ENCODE measurements around the gene SLU7.

Gene SLU7

GRCh38 chr5:160399402-160400353 is 19.2 kb downstream of the SLU7 start, which contains the start of gene FAM200C:
TSS of gene FAM200C (minus strand) at chr5:160400054. CDS start at chr5:160395490, 4,564 bp downstream.
- DNase-seq, result peak; percentile 77

DNA sequence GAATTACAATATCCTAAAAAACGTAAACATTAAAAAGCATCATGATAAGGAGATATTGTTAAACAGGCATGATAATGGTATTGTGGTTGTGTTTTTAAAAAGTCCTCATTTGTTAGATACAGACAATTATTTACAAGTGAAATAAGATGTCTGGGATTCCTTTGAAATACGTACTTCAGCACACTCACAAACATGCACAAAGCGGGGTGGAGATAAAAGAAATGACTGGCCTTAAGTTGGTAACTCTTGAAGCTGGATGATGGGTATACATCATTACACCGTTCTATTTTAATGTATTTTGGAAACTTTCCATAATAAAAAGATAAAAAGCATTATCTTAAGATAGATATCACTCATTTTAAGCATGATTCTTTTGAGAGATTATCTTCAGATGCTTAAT is 20.1 kb downstream of the SLU7 start:
- no peak for DNase-seq

GRCh38 chr5:160397492-160397891 is 21.4 kb downstream of the SLU7 start:
- no peak for DNase-seq

GRCh38 chr5:160395111-160395510 is 23.8 kb downstream of the SLU7 start:
- DNase-seq, result no peak

DNA sequence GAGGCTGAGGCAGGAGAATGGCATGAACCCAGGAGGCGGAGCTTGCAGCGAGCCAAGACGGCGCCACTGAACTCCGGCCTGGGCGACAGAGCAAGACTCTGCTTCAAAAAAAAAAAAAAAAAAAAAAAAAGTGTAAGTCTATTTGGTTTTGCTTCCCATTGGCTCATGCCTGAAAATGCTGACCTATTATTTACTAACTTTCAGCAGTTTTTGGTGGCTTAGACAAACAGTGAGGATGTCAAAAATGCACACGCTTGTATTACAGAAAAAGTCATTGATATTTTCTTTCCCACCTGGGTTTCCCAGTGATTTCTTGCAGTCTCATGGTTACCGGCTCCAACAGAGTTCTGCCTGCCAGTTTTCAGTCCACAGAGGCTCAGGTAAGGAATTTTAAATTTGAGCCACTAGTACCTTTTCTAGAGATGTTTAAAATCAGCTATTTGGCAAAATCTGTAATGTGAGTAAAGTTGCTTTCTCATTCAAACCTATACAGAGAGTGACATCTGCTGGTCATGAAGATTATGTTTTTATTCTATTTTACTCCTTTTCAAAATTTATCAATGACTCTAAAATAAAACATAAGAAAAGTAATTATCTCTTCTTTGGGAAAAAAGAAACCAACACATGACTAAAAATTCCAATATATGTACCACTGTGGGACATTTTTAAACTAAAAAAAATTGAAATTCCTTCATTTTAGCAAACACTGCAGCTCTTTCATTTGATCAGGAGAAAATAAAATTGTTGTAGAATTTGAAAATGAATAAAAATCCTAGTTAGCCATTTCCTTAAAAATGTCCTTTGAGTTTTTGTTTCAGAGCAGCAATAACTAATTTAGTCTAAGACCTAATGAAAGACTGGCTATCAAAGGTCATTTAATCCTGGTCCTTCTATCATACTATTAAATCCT is 27.8 kb downstream of the SLU7 start:
- no peak for DNase-seq

DNA sequence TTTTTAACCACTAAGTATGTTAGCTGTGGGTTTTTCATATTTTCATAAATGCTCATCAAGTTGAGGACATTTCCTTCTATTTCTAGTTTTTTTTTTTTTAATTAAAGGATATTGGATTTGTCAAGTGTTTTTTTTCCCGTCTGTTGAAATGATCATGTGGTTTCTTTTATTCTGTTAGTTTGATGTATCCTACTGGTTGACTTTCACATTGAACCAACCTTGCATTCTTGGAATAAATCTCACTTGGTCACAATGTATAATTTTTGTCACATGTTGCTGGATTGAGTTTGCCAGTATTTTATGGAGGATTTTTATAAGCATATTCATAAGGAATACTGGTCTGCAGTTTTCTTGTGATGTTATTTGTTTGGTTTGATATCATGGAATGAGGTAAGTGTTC is 31.4 kb downstream of the SLU7 start:
- no peak for DNase-seq

DNA sequence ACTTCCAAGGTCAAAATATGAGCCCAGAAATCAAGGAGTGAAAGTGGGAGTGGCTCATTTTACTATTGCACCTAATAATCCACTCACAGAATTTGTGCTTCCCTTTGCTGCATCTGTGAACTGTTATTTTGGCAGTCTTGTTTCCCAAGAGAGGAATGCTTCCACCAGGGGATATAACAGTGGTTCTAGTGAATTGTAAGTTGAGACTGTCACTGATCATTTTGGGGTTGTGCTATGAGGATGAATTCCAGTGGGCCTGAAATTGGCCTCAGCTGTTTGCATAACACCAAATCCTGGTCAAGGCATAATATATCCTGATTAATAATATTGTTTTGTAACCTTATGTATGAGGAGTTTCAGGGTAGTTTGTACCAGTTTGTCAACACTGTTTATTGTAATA is 33.4 kb downstream of the SLU7 start:
- no peak for DNase-seq

DNA sequence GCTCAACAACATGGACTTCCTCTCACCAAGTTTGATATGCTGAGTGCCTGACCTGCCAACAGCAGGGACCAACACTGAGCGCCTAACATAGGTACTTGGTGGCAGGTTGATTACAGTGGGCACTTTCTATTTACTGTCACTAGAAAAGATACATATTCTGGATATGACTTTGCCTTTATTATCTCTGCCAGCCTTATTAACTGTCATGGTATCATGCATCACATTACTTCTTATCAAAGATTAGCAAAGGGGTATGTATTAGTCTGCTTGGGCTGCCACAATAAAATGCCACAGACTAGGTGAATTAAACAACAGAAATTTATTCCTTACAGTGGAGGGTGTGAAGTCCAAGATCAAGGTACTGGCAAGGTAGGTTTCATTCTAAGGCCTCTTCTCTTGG is 34.2 kb downstream of the SLU7 start:
- DNase-seq, result no peak

GRCh38 chr5:160382346-160382745 is 36.5 kb downstream of the SLU7 start:
- DNase-seq, result no peak

DNA sequence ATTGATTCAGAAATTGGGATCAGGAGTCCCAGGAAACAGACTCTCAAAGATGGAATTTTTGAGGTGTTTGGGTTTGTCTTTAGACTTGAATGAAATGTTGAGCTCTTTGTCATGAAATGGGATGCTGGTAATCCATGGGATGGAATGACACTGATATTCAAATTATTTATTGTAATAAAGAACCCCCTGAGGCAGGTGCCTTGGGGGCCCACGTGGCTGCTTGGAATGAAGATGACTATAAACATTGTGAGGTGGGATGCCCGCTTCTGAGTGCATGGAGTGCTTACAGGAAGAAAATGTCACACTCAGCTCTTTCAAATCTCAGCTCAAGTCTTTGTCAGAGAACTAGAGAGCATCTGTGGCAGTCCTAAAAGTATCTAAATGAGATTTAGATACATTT is 38.8 kb downstream of the SLU7 start:
- DNase-seq, result no peak

DNA sequence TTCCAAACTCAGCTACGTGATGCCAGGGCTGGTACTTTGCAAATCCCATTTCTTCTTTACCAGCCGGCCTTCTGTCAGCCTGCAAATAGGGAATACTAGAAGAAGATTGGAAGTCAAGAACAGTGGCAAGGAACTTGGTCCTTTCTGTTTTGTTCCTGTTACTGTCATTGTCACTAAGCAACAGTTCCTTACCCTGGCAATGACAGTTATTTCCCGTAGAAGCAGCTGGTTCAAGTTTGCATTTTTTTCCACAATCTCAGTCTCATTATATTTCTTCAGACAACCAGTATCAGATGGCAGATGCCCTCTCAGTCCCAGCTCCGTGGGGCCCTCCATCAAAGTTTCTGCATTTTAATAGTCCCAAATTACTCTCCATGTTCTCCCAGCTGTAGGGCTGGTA is 39.4 kb downstream of the SLU7 start:
- DNase-seq, result no peak

- DNase-seq, result no peak
These were observed 40.6 kb downstream of the SLU7 start for GRCh38 chr5:160378330-160378729.

GRCh38 chr5:160377651-160378050 is 41.2 kb downstream of the SLU7 start:
- DNase-seq, result no peak

DNA sequence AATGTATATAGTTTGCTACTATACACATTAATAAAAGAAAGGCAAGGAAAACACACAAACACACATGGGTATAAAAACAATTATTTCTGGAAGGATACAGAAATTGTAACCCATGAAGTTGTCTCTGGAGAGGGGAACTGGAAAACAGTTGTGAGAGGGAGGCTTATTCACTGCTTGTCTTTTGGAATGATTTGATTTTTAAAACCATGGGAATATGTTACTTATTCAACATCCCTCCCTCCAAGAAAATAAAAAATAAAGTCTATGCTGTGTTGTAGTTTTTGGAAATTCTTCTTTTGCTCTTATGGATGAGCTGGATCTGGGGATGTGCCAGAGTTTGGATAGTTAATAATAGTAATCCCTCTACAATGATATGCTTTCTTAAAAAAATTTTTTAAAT is 42.5 kb downstream of the SLU7 start:
- no peak for DNase-seq

GRCh38 chr5:160375701-160376100 is 43.2 kb downstream of the SLU7 start:
- no peak for DNase-seq

- no peak for DNase-seq
These were observed 43.7 kb downstream of the SLU7 start for GRCh38 chr5:160375166-160375565.

DNA sequence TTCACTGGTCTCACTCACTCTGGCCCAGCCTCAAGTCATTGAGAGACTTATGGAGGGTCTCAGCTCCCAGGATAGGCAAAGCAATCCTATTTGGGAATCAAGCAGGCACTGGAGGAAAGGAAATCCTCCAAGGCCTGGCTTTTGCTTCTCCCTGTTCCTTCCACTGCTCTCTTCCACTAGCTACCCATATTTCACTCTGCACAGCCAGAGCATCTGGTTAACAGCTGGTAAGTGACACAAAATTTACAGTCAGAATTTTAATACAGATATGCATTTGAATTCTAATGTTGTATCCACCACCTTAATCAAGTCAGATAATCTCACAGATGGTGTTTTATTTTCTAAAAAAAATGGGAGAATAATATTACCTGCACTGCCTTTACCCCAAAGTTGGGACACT is 47.6 kb downstream of the SLU7 start:
- no peak for DNase-seq

- DNase-seq, result no peak
These were observed 48.2 kb downstream of the SLU7 start for GRCh38 chr5:160370713-160371034.

GRCh38 chr5:160369990-160370712 is 48.7 kb downstream of the SLU7 start, which contains the start of gene C1QTNF2:
TSS of gene C1QTNF2 (minus strand) at chr5:160370626. CDS start at chr5:160355011, 15,615 bp downstream.
- DNase-seq, result no peak

DNA sequence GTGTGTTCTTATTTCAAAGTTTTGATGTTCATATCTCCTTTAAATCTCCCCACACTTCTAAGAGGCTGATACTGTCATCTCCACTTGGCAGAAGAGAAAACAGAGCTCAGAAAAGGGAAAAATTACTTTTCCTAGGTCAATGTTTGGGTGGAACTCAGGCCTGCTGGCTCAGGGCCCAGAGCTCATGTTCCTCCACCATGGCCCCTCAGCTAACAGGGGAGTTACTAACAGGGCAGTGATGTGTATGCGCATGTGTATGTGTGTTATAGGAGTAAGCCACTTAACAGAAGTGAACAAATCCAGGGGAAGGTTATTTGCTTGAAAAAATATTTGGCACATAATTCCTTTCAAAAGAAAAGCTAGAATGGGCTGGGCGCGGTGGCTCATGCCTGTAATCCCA is 51.0 kb downstream of the SLU7 start:
- DNase-seq, result no peak

- no peak for DNase-seq
These were observed 51.6 kb downstream of the SLU7 start for GRCh38 chr5:160367261-160367660.

DNA sequence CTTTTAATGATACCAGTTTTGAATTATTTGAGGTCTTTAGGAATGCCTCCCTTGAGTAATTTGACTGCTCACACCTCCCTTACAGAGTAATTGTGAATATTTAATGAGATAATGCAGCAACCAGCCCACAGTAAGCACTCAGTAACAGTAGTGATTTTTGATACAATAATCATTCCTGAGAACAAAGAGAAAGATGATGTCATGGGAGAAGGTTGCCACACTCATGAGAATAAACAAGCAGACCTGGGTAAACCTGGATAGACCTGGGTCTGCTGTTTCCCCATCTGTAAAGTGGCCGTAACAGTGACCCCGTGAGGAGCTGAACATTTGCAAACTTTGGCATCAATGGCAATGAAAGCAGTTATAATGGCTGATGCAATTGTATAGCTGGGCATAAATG is 52.7 kb downstream of the SLU7 start:
- no peak for DNase-seq

Measured in stimulated activated CD4-positive, alpha-beta T cell treated with anti-CD3 and anti-CD28 coated beads, Interleukin-4, amount 100 ng/mL, for 24 hours (primary cell).